Measurements from ENCODE around the gene WWOX.

The WWOX gene

DNA sequence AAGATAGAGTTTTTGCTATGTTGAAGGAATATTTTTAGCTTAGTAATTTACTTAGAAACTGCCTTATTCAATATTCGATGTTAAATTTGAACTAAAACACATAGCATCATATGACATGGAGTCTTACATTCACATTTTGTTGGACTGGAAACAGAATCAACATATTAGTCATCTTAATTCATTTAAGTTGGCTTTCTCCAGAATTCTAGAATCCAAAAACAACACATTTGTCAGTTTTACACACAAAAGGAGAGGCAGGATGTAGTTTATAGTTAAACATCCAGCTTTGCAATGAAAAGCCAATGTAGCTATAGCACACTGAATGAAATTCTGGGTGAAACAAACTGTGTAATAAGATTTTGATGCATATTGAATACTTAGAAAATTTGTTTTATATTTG lies 43.3 kb downstream of the WWOX start:
- DNase-seq (ENCODE audit: low read depth) = no peak

DNA sequence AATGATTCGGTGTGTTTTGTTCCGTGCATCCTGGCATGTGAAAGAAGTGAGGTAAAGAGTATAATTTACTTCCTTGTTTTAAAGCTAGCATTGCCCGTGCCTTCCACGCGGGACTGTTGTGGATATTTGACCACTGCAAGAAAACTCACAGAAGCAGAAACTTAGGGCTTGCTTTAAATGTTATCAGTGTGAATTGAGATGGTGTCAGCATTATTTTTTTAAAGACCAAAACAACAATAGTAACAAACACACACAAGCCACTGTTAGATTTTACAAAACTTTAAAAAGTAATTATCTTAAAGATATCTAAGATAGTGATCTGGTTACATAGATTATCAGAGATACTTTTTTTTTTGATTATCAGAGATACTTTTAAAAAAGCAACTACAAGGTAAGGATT lies 47.4 kb downstream of the WWOX start:
- no peak for DNase-seq (ENCODE audit: low read depth)

- no peak for DNase-seq (ENCODE audit: low read depth)
These were observed 48.5 kb downstream of the WWOX start for GRCh38 chr16:78147911-78148401.

GRCh38 chr16:78150233-78150632 lies 50.8 kb downstream of the WWOX start:
- DNase-seq (ENCODE audit: low read depth) = no peak

DNA sequence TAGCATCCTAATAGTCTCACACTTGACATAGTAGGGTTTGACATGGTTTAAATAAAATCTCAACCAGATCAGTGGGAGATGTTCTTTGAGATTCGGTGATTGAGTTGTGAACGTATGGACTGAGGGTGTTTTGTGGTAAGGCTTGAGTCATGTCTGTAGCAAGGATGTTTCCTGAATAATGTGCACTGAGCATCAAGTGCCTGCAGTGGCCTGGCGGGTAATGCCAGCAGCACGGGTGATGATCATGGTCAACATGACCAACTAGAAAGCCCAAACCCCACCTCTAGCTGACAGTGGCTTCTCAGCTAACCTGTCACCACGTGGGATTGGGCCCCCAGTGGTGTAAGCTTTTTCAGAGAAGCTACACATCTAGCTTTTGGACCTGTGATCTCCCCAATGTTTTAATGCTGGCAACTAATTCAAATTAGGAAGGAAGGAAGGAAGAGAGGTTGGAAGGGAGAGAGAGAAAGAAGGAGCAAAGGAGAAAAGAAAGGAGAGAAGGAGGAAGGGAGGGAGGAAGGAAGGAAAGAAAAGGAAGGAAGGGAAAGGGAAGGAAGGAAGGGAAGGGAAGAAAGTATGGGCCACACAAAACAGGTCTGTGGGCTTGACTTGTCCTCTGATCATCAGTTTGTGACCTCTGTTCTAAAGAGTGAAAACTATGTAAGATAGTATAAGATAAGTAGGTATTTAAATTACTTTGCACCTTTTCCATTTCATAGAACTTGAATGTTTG lies 55.4 kb downstream of the WWOX start:
- DNase-seq (ENCODE audit: low read depth) = no peak

GRCh38 chr16:78155791-78156345 lies 56.4 kb downstream of the WWOX start:
- no peak for DNase-seq (ENCODE audit: low read depth)

- DNase-seq (ENCODE audit: low read depth) = no peak
These were observed 61.7 kb downstream of the WWOX start for GRCh38 chr16:78161023-78161729.

GRCh38 chr16:78163772-78164670 lies 64.6 kb downstream of the WWOX start:
- DNase-seq (ENCODE audit: low read depth) = no peak

GRCh38 chr16:78170494-78170933 lies 71.1 kb downstream of the WWOX start:
- no peak for DNase-seq (ENCODE audit: low read depth)

GRCh38 chr16:78175287-78175686 lies 75.8 kb downstream of the WWOX start:
- DNase-seq (ENCODE audit: low read depth) = no peak

- no peak for DNase-seq (ENCODE audit: low read depth)
These were observed 77.0 kb downstream of the WWOX start for GRCh38 chr16:78176435-78176834.

GRCh38 chr16:78177218-78177617 lies 77.8 kb downstream of the WWOX start:
- DNase-seq (ENCODE audit: low read depth) = no peak

- DNase-seq (ENCODE audit: low read depth) = no peak
These were observed 78.5 kb downstream of the WWOX start for GRCh38 chr16:78177987-78178386.

DNA sequence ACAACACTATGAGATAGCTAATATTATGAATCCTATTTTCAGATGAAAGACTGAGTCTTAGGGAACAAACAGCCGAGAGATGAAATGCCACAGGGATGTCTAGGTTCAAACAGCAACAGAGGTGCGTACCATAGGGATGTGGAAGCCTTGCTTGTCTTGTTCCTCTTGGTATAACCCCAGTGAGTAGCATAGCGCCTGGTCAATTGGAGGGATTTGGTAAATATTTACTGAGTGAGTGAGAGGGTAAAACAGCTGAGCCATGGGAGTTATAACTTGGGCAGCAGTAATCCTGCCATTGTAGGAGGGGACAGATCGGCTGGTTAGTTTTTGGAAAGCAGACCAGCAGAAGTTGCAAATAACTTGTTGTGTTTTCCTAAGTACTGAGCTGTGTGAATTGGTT lies 80.2 kb downstream of the WWOX start:
- no peak for DNase-seq (ENCODE audit: low read depth)

DNA sequence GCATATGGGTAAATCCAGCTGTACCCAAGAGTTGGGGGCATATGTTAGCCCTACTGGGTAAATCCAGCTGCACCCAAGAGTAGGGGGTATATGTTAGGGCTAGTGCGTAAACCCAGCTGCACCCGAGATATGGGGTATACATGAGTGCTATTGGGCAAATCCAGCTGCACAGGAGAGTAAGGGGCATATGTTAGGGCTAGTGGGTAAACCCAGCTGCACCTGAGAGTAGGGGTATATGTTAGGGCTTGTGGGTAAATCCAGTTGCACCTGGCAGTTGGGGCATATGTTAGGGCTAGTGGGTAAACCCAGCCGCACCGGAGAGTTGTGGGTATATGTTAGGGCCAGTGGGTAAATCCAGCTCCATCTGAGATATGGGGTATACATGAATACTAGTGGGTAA lies 80.9 kb downstream of the WWOX start:
- no peak for DNase-seq (ENCODE audit: low read depth)

- DNase-seq (ENCODE audit: low read depth) = no peak
These were observed 84.2 kb downstream of the WWOX start for GRCh38 chr16:78183437-78184237.

DNA sequence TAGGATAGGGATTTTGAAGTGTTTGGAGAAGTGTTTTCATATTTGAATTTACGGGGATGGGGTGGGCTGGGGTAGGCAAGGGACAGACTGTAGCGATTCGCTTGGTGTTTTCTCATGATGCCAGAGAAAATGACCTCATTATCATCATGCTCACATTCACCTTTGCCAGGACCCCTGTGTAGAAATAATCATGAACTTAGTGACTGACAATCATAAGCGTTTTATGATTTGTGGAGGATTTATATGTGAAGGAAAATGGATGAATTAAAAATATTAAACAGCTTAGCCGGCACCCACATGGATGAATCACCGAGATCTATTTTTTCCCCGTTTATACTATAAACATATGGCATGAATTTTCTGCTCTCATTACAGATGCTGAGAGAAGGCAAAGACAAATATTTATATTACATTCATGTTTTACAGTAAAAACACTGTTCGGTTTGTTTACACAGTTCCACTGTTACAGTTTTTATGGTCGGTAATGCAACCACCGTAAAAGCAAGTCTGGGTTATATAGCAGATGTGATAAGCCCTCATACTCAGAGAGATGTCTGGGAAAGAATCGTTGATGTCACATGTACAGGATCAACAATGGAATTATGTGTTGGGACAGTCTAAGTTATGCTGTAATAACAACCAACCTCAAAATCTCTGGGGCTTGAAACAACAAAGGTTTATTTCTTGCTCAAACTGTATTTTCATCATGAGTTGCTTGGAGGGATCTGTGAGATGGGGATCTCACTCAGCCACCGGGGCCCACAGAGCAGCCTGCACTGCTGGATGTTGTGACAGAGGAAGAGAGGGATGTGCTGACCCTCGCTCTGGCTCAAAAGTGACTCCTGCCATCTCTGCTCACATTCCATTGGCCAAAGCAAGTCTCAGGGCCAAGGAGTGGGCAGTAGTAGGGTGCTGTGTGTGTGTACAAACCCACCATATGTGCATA lies 85.1 kb downstream of the WWOX start:
- DNase-seq (ENCODE audit: low read depth) = no peak

DNA sequence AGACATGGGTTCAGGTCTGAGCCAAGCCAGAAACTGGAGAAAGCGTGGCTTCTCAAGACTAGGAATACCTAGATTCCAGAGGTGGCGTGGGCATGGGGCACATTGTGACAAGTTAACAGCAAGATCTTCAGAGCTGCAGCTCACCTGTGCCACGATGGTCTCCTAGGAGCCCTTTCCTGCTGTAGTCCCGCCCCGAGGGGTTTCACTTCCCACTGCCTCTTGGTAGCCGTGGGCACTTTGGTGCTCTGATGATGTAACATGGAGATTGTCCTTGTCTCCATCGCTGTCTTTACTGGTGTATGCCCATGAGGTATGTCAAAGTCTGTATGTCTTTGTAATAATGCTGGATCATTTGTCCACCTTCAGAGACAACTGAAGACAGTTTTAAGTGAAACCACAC lies 89.7 kb downstream of the WWOX start:
- DNase-seq (ENCODE audit: low read depth) = no peak

GRCh38 chr16:78192734-78193488 lies 93.5 kb downstream of the WWOX start:
- no peak for DNase-seq (ENCODE audit: low read depth)

All from CMK (cell line).